ENCODE data around the gene OSBPL9. TPM values are rescaled to one million over a fixed set of nuclear protein-coding genes. Genes with fewer than 3 reads are reported as not detected.
"Not testable (repeated sequence)": the region's sequence is repeated elsewhere in the genome, so short reads cannot be mapped to it uniquely, and the experiment has no call there.

OSBPL9 gene
- total RNA-seq, 1 donor from 2014 or later = 63.7 TPM

- no peaks in the 10 kb centered on the region for H3K9me3 Mint-ChIP-seq
- no peak for TF ChIP-seq CTCF (IDR thresholded peaks at IDR 0.05)
- intact Hi-C loops (cut with micrococcal nuclease) = no loop called here
- ChIA-PET CTCF (no interaction called here), POLR2A (interaction anchor here (0.6 kb wide), 1 partner anchor 382 kb away, joined by 4 read pairs; no protein-coding TSS in a partner anchor)
- H3K27ac Mint-ChIP-seq = no peak overlapping the region
- H3K4me1 Mint-ChIP-seq = no peaks in the 10 kb centered on the region
- no peaks in the 10 kb centered on the region for H3K36me3 Mint-ChIP-seq (ENCODE audit: low read depth)
- no peaks in the 10 kb centered on the region for H3K27me3 Mint-ChIP-seq
- H3K4me3 Mint-ChIP-seq = no peak overlapping the region
- DNase-seq (no peak), ATAC-seq (ENCODE audit: low read depth) (no peak)
Observed at GRCh38 chr1:51607681-51608095, 9.2 kb upstream of the OSBPL9 start.

- H3K27me3 Mint-ChIP-seq; H3K4me3 Mint-ChIP-seq; H3K4me1 Mint-ChIP-seq; CTCF ChIA-PET; ATAC-seq (ENCODE audit: low read depth); H3K9me3 Mint-ChIP-seq; DNase-seq; H3K36me3 Mint-ChIP-seq (ENCODE audit: low read depth); H3K27ac Mint-ChIP-seq; intact Hi-C loops (cut with micrococcal nuclease): not testable (repeated sequence)
- POLR2A ChIA-PET = interaction anchor here (0.6 kb wide), 1 partner anchor 34 kb away, joined by 3 read pairs; no protein-coding TSS in a partner anchor
Observed at GRCh38 chr1:51610104-51610503, 6.8 kb upstream of the OSBPL9 start.

GRCh38 chr1:51610637-51611036 lies 6.3 kb upstream of the OSBPL9 start:
- Mint-ChIP-seq H3K9me3 (no peaks in the 10 kb centered on the region), H3K4me1 (no peaks in the 10 kb centered on the region), H3K4me3 (no peak overlapping the region), H3K27me3 (no peaks in the 10 kb centered on the region), H3K27ac (no peak overlapping the region), H3K36me3 (ENCODE audit: low read depth) (no peaks in the 10 kb centered on the region)
- ChIA-PET POLR2A (interaction anchor here (0.6 kb wide), 1 partner anchor 33 kb away, joined by 3 read pairs; no protein-coding TSS in a partner anchor), CTCF (no interaction called here)
- no peak for DNase-seq
- no peak for ATAC-seq (ENCODE audit: low read depth)
- no peak for TF ChIP-seq CTCF (IDR thresholded peaks at IDR 0.05)
- intact Hi-C loops (cut with micrococcal nuclease) = no loop called here

- peaks cover 12% of the 10 kb centered on the region for H3K4me1 Mint-ChIP-seq
- DNase-seq = no peak
- no peaks in the 10 kb centered on the region for H3K9me3 Mint-ChIP-seq
- no peak for ATAC-seq (ENCODE audit: low read depth)
- ChIA-PET POLR2A (no interaction called here), CTCF (no interaction called here)
- H3K36me3 Mint-ChIP-seq (ENCODE audit: low read depth) = peaks cover 4% of the 10 kb centered on the region
- intact Hi-C loops (cut with micrococcal nuclease) = no loop called here
- no peak overlapping the region for H3K4me3 Mint-ChIP-seq
- H3K27me3 Mint-ChIP-seq = no peaks in the 10 kb centered on the region
- H3K27ac Mint-ChIP-seq = no peak overlapping the region
- no peak for TF ChIP-seq CTCF (IDR thresholded peaks at IDR 0.05)
Observed at GRCh38 chr1:51612447-51612961, 4.4 kb upstream of the OSBPL9 start.

- ATAC-seq (ENCODE audit: low read depth) (no peak), DNase-seq (no peak)
- CTCF ChIA-PET = interaction anchor here (0.9 kb wide), 1 partner anchor 81 kb away, joined by 3 read pairs; no protein-coding TSS in a partner anchor
- Mint-ChIP-seq H3K27ac (no peak overlapping the region), H3K4me1 (peaks cover 30% of the 10 kb centered on the region), H3K4me3 (no peak overlapping the region), H3K36me3 (ENCODE audit: low read depth) (peaks cover 4% of the 10 kb centered on the region), H3K27me3 (no peaks in the 10 kb centered on the region), H3K9me3 (no peaks in the 10 kb centered on the region)
- POLR2A ChIA-PET = interaction anchor here (0.7 kb wide), 1 partner anchor 97 kb away, joined by 8 read pairs; the partner anchor contains the start of gene EPS15
- TF ChIP-seq CTCF (IDR thresholded peaks at IDR 0.05) = no peak
- intact Hi-C loops (cut with micrococcal nuclease) = loop anchor here (5.0 kb wide), 2 partner anchors 124 to 751 kb away; partner anchors contain the start of gene CC2D1B
Observed at GRCh38 chr1:51615780-51616291, 1.1 kb upstream of the OSBPL9 start.
